ENCODE measurements around the gene NAALADL2.

DNA sequence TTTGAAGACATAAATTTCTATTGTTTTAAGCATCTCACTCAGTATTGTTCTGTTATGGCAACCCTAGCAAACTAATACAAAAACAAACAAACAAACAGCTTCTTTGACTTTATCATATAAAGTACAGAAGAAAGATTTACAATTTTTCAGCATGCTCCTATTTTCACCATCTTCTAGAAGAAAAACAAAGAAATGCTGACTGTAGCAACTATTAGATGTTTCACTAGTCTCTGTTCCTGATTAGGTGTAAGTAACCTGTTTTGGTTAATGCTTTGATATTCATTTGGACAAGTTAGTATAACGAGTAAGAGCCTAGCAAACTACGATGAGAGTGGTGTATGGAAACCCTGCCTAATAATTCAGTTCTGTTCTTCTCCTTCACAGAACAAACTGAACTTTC is 478.5 kb downstream of the NAALADL2 start:
- TF ChIP-seq, protein P1, sequence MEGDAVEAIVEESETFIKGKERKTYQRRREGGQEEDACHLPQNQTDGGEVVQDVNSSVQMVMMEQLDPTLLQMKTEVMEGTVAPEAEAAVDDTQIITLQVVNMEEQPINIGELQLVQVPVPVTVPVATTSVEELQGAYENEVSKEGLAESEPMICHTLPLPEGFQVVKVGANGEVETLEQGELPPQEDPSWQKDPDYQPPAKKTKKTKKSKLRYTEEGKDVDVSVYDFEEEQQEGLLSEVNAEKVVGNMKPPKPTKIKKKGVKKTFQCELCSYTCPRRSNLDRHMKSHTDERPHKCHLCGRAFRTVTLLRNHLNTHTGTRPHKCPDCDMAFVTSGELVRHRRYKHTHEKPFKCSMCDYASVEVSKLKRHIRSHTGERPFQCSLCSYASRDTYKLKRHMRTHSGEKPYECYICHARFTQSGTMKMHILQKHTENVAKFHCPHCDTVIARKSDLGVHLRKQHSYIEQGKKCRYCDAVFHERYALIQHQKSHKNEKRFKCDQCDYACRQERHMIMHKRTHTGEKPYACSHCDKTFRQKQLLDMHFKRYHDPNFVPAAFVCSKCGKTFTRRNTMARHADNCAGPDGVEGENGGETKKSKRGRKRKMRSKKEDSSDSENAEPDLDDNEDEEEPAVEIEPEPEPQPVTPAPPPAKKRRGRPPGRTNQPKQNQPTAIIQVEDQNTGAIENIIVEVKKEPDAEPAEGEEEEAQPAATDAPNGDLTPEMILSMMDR (IDR thresholded peaks at IDR 0.05): no peak
- TF ChIP-seq EZH2 (IDR thresholded peaks at IDR 0.05): no peak

Data from neural progenitor cell (in vitro differentiated cells).